OCI-LY7 (cell line): ENCODE data around the gene FAM78B. TPM values are rescaled to one million over a fixed set of nuclear protein-coding genes. Genes with fewer than 3 reads are reported as not detected.

ENCODE experiments used
- Bru-seq: library from RNA; stranded (reverse); fragments of 400-500 nt; gene quantifications from one replicate; lab custom pipeline; 2021; lab: Mats Ljungman, UMichigan
- BruChase-seq, 2 experiments: library from RNA; stranded (reverse); fragments of 400-500 nt; gene quantifications; one replicate each; lab custom pipeline; 2021; lab: Mats Ljungman, UMichigan
- BruUV-seq: library from RNA; stranded (reverse); fragments of 400-500 nt; replicated peaks from 2 replicates; lab custom pipeline; 2021; lab: Mats Ljungman, UMichigan
- CTCF ChIA-PET: fragments of 300-600 bp; sonication (Branson Sonifier 250); formaldehyde crosslinking; loops from one replicate; lab custom pipeline; 2022; ENCODE audit warnings: antibody characterized with exemption; ENCODE audit not compliant: unreplicated experiment; lab: Charles Lee
- POLR2A ChIA-PET: fragments of 300-600 bp; sonication (Branson Sonifier 250); formaldehyde crosslinking; loops from one replicate; lab custom pipeline; 2022; ENCODE audit warnings: antibody characterized with exemption; lab: Charles Lee
- DNase-seq: peaks from one replicate; pipeline ENCODE4 v3.0.0-alpha.2; 2015; ENCODE audit warnings: low spot score
- H2AFZ ChIP-seq: fragments of 200-600 bp; sonication (generic), shearing (Covaris generic); 2 replicates; pipeline ENCODE4 v1.6.1; 2014; ENCODE audit warnings: mild to moderate bottlenecking, antibody characterized with exemption, low read length, moderate library complexity
- H3K27ac ChIP-seq: fragments of 200-600 bp; sonication (generic); 2 replicates; pipeline ENCODE4 v1.5.1; 2014; ENCODE audit warnings: mixed run types, low read depth, mild to moderate bottlenecking, moderate library complexity, low read length, inconsistent platforms; ENCODE audit not compliant: poor library complexity, severe bottlenecking
- H3K36me3 ChIP-seq: fragments of 200-600 bp; sonication (generic); 2 replicates; pipeline ENCODE4 v1.6.1; 2014; ENCODE audit warnings: mild to moderate bottlenecking, antibody characterized with exemption, low read length, moderate library complexity, mixed read lengths; ENCODE audit not compliant: insufficient read depth
- H3K4me1 ChIP-seq: fragments of 200-600 bp; sonication (generic); 2 replicates; pipeline ENCODE4 v1.5.1; 2014; ENCODE audit warnings: mild to moderate bottlenecking, low read length; ENCODE audit not compliant: insufficient read depth, poor library complexity, severe bottlenecking
- H3K4me2 ChIP-seq: fragments of 200-600 bp; sonication (generic); 2 replicates; pipeline ENCODE4 v1.6.1; 2014; ENCODE audit warnings: mild to moderate bottlenecking, low read length
- H3K4me3 ChIP-seq: fragments of 200-600 bp; sonication (generic); 2 replicates; pipeline ENCODE4 v1.5.1; 2014; ENCODE audit warnings: mild to moderate bottlenecking, low read depth, low read length; ENCODE audit not compliant: poor library complexity, severe bottlenecking
- H3K79me2 ChIP-seq: fragments of 200-600 bp; sonication (generic); 2 replicates; pipeline ENCODE4 v1.6.1; 2016; ENCODE audit warnings: low read depth, mild to moderate bottlenecking, low read length, moderate library complexity, mixed read lengths; ENCODE audit not compliant: insufficient read depth
- H3K9me2 ChIP-seq: fragments of 200-600 bp; sonication (generic); 2 replicates; pipeline ENCODE4 v1.6.1; 2016; ENCODE audit warnings: mild to moderate bottlenecking, low read length, mixed read lengths; ENCODE audit not compliant: insufficient read depth
- H3K9me3 ChIP-seq: fragments of 200-600 bp; sonication (generic); 2 replicates; pipeline ENCODE4 v1.6.1; 2014; ENCODE audit warnings: mild to moderate bottlenecking, mixed run types, low read length, mixed read lengths
- H4K20me1 ChIP-seq: fragments of 200-600 bp; sonication (generic); 2 replicates; pipeline ENCODE4 v1.6.1; 2014; ENCODE audit warnings: mild to moderate bottlenecking, antibody characterized with exemption, low read length, moderate library complexity, mixed read lengths; ENCODE audit not compliant: insufficient read depth
- CTCF ChIP-seq: fragments of 200-600 bp; sonication (generic); conservative IDR thresholded peaks from 2 replicates; pipeline ENCODE4 v1.5.1; 2014; ENCODE audit warnings: mild to moderate bottlenecking, antibody characterized with exemption, low read length, moderate library complexity, mixed read lengths
- EZH2phosphoT487 ChIP-seq: fragments of 200-600 bp; sonication (generic); IDR thresholded peaks from 2 replicates; pipeline ENCODE4 v1.6.1; 2018; ENCODE audit warnings: low read depth, borderline replicate concordance, mild to moderate bottlenecking, mixed run types, antibody characterized with exemption, low read length, moderate library complexity, mixed read lengths
- intact Hi-C: fragments of 100-400 bp; cut with micrococcal nuclease; formaldehyde crosslinking; loops from one replicate; pipeline ENCODE4 v1.10.0; 2022; ENCODE audit not compliant: unreplicated experiment
- long read RNA-seq: library from polyadenylated mRNA; stranded (forward); transcript quantifications from one replicate; pipeline ENCODE4 v2.0.0, GENCODE V29; 2022
- total RNA-seq, 2 experiments: library from RNA; depleted of rRNA in 1 of 2; stranded (reverse); fragments of >200 nt in 1 of 2; shearing (Covaris generic) in 1 of 2; gene quantifications; 2 replicates each; pipeline ENCODE4 v1.2.3, GENCODE V29; 2014 to 2022

Gene FAM78B
- not detected in 2 replicates for total RNA-seq (2014; rRNA removed; shearing (Covaris generic))
- not detected in 2 replicates for total RNA-seq (2022)
- Bru-seq, nascent RNA: percentile 2 among the genes with signal in this experiment
- percentile 2 among the genes with signal in this experiment for BruChase-seq, experiment 1, labeled RNA remaining after a 6-hour chase
- BruChase-seq, experiment 2, labeled RNA remaining after a 2-hour chase: percentile 5 among the genes with signal in this experiment
- long read RNA-seq: 0 reads

- peak within 1 kb of the TSS; percentile 31 for H3K4me3 ChIP-seq
- DNase-seq: peak; percentile 16
- TF ChIP-seq EZH2phosphoT487: no peak
- no peak for TF ChIP-seq CTCF
- ChIA-PET CTCF (no interaction called here), POLR2A (no interaction called here)
- intact Hi-C loops: no loop called here
- BruUV-seq: no TSS peak
- no peaks in the 10 kb centered on the region for H3K4me1 ChIP-seq
- H3K36me3 ChIP-seq: no peaks in the 10 kb centered on the region
- no peaks in the 10 kb centered on the region for H4K20me1 ChIP-seq
- no peaks in the 10 kb centered on the region for H3K9me3 ChIP-seq
- no peaks in the 10 kb centered on the region for H3K79me2 ChIP-seq
- H3K27ac ChIP-seq: no peak within 1 kb of the TSS
- no peak within 1 kb of the TSS for H2AFZ ChIP-seq
- H3K9me2 ChIP-seq: no peaks in the 10 kb centered on the region
- peak within 1 kb of the TSS; percentile 50; the same call in 1 of the 2 replicates for H3K4me2 ChIP-seq
Measured at GRCh38 chr1:166166698-166167571, at the start of gene FAM78B. TSS of gene FAM78B (minus strand) at chr1:166167001. CDS start at chr1:166166248, 753 bp downstream.

- POLR2A ChIA-PET: interaction anchor here (0.6 kb wide), 2 partner anchors 102 to 632 kb away, joined by 3 read pairs; no protein-coding TSS in a partner anchor
- CTCF ChIA-PET: no interaction called here
- no peak overlapping the region for H3K27ac ChIP-seq
- no peaks in the 10 kb centered on the region for H3K79me2 ChIP-seq
- no peaks in the 10 kb centered on the region for H4K20me1 ChIP-seq
- no peaks in the 10 kb centered on the region for H3K9me2 ChIP-seq
- no TSS peak for BruUV-seq
- H3K9me3 ChIP-seq: no peaks in the 10 kb centered on the region; the same call in 1 of the 2 replicates
- H3K4me1 ChIP-seq: no peaks in the 10 kb centered on the region
- H2AFZ ChIP-seq: no peak overlapping the region
- H3K4me2 ChIP-seq: no peak overlapping the region
- H3K36me3 ChIP-seq: no peaks in the 10 kb centered on the region
- no peak overlapping the region for H3K4me3 ChIP-seq
- no peak for DNase-seq
- intact Hi-C loops: no loop called here
- TF ChIP-seq EZH2phosphoT487: no peak
- TF ChIP-seq CTCF: no peak
Measured at GRCh38 chr1:166202546-166202945, 35.7 kb upstream of the FAM78B start.
